ENCODE measurements around the gene SEMA6A.

GRCh38 chr5:116436674-116437350 lies 137.8 kb downstream of the SEMA6A start:
- TF ChIP-seq CBX5 (IDR thresholded peaks at IDR 0.05; ENCODE audit: borderline replicate concordance, low read depth), result no peak
- no peak for TF ChIP-seq E2F1 (CRISPR knock-in tag; IDR thresholded peaks at IDR 0.05)
- no peak for TF ChIP-seq BMI1 (IDR thresholded peaks at IDR 0.05; ENCODE audit: low read length)
- TF ChIP-seq PHF8 (IDR thresholded peaks at IDR 0.05; ENCODE audit: borderline replicate concordance, low read length), result no peak
- peak; percentile 26 for TF ChIP-seq NFIC (IDR thresholded peaks at IDR 0.05)
- peak; percentile 46 for TF ChIP-seq USF2 (CRISPR knock-in tag; IDR thresholded peaks at IDR 0.05)
- TF ChIP-seq, protein P1, sequence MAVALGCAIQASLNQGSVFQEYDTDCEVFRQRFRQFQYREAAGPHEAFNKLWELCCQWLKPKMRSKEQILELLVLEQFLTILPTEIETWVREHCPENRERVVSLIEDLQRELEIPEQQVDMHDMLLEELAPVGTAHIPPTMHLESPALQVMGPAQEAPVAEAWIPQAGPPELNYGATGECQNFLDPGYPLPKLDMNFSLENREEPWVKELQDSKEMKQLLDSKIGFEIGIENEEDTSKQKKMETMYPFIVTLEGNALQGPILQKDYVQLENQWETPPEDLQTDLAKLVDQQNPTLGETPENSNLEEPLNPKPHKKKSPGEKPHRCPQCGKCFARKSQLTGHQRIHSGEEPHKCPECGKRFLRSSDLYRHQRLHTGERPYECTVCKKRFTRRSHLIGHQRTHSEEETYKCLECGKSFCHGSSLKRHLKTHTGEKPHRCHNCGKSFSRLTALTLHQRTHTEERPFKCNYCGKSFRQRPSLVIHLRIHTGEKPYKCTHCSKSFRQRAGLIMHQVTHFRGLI (CRISPR knock-in tag; IDR thresholded peaks at IDR 0.05), result no peak
- no peak for TF ChIP-seq SMC3 (conservative IDR thresholded peaks at IDR 0.05; ENCODE audit: insufficient read depth, low read depth, low read length)
- no peak for TF ChIP-seq RFX5 (IDR thresholded peaks at IDR 0.05; ENCODE audit: low read depth, low read length)
- TF ChIP-seq, protein P2, sequence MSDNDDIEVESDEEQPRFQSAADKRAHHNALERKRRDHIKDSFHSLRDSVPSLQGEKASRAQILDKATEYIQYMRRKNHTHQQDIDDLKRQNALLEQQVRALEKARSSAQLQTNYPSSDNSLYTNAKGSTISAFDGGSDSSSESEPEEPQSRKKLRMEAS (CRISPR knock-in tag; IDR thresholded peaks at IDR 0.05), result no peak

All from K562 (cell line).